ENCODE measurements around the gene CDC37.

The CDC37 gene

GRCh38 chr19:10352764-10353671 lies 50.3 kb downstream of the CDC37 start:
- FAIRE-seq (no peak), DNase-seq (ENCODE audit: insufficient read length, low spot score) (no peak)
- TF ChIP-seq PAX5 (IDR thresholded peaks at IDR 0.05; ENCODE audit: insufficient read depth, low read length, severe bottlenecking) = no peak
- no peak for TF ChIP-seq POU2F2 (IDR thresholded peaks at IDR 0.05; ENCODE audit: low read depth, low read length)
- TF ChIP-seq POLR2A (IDR thresholded peaks at IDR 0.05; ENCODE audit: low read depth, low read length) = no peak
- TF ChIP-seq TAF1 (IDR thresholded peaks at IDR 0.05; ENCODE audit: low read depth, low read length) = no peak
- no peak for TF ChIP-seq POLR2AphosphoS5 (IDR thresholded peaks at IDR 0.05; ENCODE audit: low read depth, low read length)

GRCh38 chr19:10346509-10346908 lies 56.8 kb downstream of the CDC37 start:
- FAIRE-seq (no peak), DNase-seq (ENCODE audit: insufficient read length, low spot score) (no peak)
- TF ChIP-seq PAX5 (IDR thresholded peaks at IDR 0.05; ENCODE audit: insufficient read depth, low read length, severe bottlenecking) (no peak), SPI1 (IDR thresholded peaks at IDR 0.05; ENCODE audit: low read depth, low read length) (no peak), POU2F2 (IDR thresholded peaks at IDR 0.05; ENCODE audit: low read depth, low read length) (no peak), POLR2A (IDR thresholded peaks at IDR 0.05; ENCODE audit: low read depth, low read length) (no peak), TAF1 (IDR thresholded peaks at IDR 0.05; ENCODE audit: low read depth, low read length) (no peak), POLR2AphosphoS5 (IDR thresholded peaks at IDR 0.05; ENCODE audit: low read depth, low read length) (no peak)

- no peak for FAIRE-seq
Observed at GRCh38 chr19:10344780-10345179, 58.6 kb downstream of the CDC37 start.

GRCh38 chr19:10343495-10343894 lies 59.8 kb downstream of the CDC37 start:
- TF ChIP-seq POLR2AphosphoS5 (IDR thresholded peaks at IDR 0.05; ENCODE audit: low read depth, low read length) (no peak), POLR2A (IDR thresholded peaks at IDR 0.05; ENCODE audit: low read depth, low read length) (no peak), SPI1 (IDR thresholded peaks at IDR 0.05; ENCODE audit: low read depth, low read length) (no peak), POU2F2 (IDR thresholded peaks at IDR 0.05; ENCODE audit: low read depth, low read length) (no peak), TAF1 (IDR thresholded peaks at IDR 0.05; ENCODE audit: low read depth, low read length) (no peak), PAX5 (IDR thresholded peaks at IDR 0.05; ENCODE audit: insufficient read depth, low read length, severe bottlenecking) (no peak)

More at GRCh38 chr19:10344780-10345179, 58.6 kb downstream of the CDC37 start:
- no peak for DNase-seq (ENCODE audit: insufficient read length, low spot score)
- TF ChIP-seq POLR2A (IDR thresholded peaks at IDR 0.05; ENCODE audit: low read depth, low read length) (no peak), POU2F2 (IDR thresholded peaks at IDR 0.05; ENCODE audit: low read depth, low read length) (no peak), PAX5 (IDR thresholded peaks at IDR 0.05; ENCODE audit: insufficient read depth, low read length, severe bottlenecking) (no peak)

More at GRCh38 chr19:10343495-10343894, 59.8 kb downstream of the CDC37 start:
- DNase-seq (ENCODE audit: insufficient read length, low spot score) (no peak), FAIRE-seq (no peak)

All from GM12891 (cell line).